ENCODE measurements around the gene MRPS31.
A peak's percentile ranks its signal among the peaks of the same experiment; 100 is the strongest.

MRPS31 gene

DNA sequence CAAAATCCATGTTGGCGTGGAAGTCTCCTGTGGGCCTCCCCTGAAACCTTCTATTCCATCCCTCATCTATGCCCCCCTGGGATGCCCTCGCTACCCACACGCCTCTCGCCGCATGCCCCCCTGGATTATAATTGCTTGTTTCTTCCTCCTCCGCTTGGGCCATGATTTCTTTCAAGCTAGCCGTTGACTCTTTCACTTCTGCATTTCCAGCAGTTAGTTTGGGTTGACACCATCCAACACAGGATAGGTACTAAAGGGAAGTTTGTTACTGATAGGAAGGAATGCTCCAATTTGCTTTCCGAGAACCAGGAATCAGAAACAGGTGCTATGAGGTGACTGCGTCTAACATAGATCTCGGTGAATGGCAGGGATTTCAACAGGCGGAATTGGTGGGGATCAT, 10.7 kb upstream of the MRPS31 start:
- in situ Hi-C loops (cut with HindIII; ENCODE audit: low sequenced_read_pairs): no loop called here

DNA sequence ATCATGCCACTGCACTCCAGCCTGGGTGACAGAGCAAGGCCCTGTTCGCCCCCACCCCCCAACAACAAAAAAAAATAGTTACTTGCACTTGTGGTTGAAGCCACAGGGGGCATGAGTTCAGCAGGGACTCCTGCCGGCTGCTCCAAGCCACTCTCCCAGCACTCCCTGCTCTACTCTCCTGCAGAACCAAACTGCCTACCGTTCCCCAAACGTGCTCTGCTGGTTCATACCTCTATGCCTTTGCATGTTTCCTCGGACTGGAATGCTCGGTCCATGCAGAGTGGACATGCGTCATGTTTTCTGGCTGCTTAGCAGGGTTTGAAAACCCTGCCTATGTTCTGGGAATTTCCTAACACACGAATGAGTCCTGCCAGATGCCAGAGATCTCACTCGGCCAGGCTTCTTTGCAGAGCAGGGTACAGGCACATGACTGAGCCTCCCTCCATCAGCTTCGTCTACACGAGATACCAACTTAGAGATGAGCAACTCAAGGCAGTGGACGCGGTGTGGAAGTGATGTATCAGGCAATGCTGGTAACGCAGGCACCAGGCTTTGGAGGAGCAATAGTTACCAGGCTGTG, 9.9 kb upstream of the MRPS31 start:
- in situ Hi-C loops (cut with HindIII; ENCODE audit: low sequenced_read_pairs): no loop called here

More for the DNA sequence above, 10.7 kb upstream of the MRPS31 start:
- no peak for DNase-seq (ENCODE audit: low read depth)
- no peak for TF ChIP-seq CTCF (IDR thresholded peaks at IDR 0.05; ENCODE audit: low read depth, low read length, missing control alignments)
- no peak overlapping the region for H3K4me3 ChIP-seq (ENCODE audit: low read depth, low read length)

DNA sequence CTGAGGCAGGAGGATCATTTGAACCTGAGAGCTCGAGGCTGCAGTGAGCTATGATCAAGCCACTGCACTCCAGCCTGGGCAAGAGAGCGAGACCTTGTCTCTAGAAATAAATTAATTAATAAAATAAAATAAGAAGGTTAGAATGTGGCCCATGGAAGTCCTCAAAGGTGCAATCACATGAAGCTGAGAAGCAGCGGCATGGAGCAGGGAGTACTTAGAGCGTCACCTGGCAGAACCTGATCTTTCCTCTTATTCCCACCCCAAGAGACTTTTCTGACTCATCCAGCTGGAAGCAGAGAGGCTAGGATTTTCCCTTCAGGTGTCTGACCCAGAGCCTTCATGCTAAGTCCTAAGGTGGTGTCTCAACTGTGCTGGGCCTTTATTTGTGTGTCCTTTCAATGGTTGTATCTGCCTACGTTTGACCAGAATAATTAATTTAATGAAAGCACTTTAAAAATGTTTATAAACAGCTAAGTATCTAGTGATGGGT, 8.9 kb upstream of the MRPS31 start:
- no peak for TF ChIP-seq CTCF (IDR thresholded peaks at IDR 0.05; ENCODE audit: low read depth, low read length, missing control alignments)
- in situ Hi-C loops (cut with HindIII; ENCODE audit: low sequenced_read_pairs): no loop called here
- no peak overlapping the region for H3K4me3 ChIP-seq (ENCODE audit: low read depth, low read length)
- no peak for DNase-seq (ENCODE audit: low read depth)

More for the DNA sequence above, 9.9 kb upstream of the MRPS31 start:
- H3K4me3 ChIP-seq (ENCODE audit: low read depth, low read length): no peak overlapping the region
- no peak for TF ChIP-seq CTCF (IDR thresholded peaks at IDR 0.05; ENCODE audit: low read depth, low read length, missing control alignments)
- DNase-seq (ENCODE audit: low read depth): no peak

GRCh38 chr13:40779049-40779448, 8.1 kb upstream of the MRPS31 start:
- no peak for TF ChIP-seq CTCF (IDR thresholded peaks at IDR 0.05; ENCODE audit: low read depth, low read length, missing control alignments)
- in situ Hi-C loops (cut with HindIII; ENCODE audit: low sequenced_read_pairs): no loop called here
- no peak for DNase-seq (ENCODE audit: low read depth)
- H3K4me3 ChIP-seq (ENCODE audit: low read depth, low read length): no peak overlapping the region

GRCh38 chr13:40777809-40778175, 6.8 kb upstream of the MRPS31 start:
- in situ Hi-C loops (cut with HindIII; ENCODE audit: low sequenced_read_pairs): no loop called here

GRCh38 chr13:40777166-40777808, 6.3 kb upstream of the MRPS31 start:
- in situ Hi-C loops (cut with HindIII; ENCODE audit: low sequenced_read_pairs): no loop called here
- H3K4me3 ChIP-seq (ENCODE audit: low read depth, low read length): no peak overlapping the region
- DNase-seq (ENCODE audit: low read depth): no peak
- peak; percentile 58 for TF ChIP-seq CTCF (IDR thresholded peaks at IDR 0.05; ENCODE audit: low read depth, low read length, missing control alignments)

More at GRCh38 chr13:40777809-40778175, 6.8 kb upstream of the MRPS31 start:
- TF ChIP-seq CTCF (IDR thresholded peaks at IDR 0.05; ENCODE audit: low read depth, low read length, missing control alignments): no peak
- no peak overlapping the region for H3K4me3 ChIP-seq (ENCODE audit: low read depth, low read length)
- no peak for DNase-seq (ENCODE audit: low read depth)
